Measurements from ENCODE around the gene RPL37A.
"Not testable (repeated sequence)": the region's sequence is repeated elsewhere in the genome, so short reads cannot be mapped to it uniquely, and the experiment has no call there.

The RPL37A gene

GRCh38 chr2:216518566-216519119, 20.0 kb downstream of the RPL37A start:
- H3K4me3 ChIP-seq (ENCODE audit: low read length); H3K9me3 ChIP-seq (ENCODE audit: insufficient read depth, low read depth, low read length); H3K27me3 ChIP-seq (ENCODE audit: insufficient read depth, low read length); H3K9ac ChIP-seq (ENCODE audit: low read depth, low read length); H3K27ac ChIP-seq (ENCODE audit: low read depth, low read length); H3K4me1 ChIP-seq (ENCODE audit: insufficient read depth, low read length): not testable (repeated sequence)
- 92% methylated on average over 8 of the region's 9 CpGs for WGBS
- peaks cover 14% of the 10 kb centered on the region; the same call in 1 of the 2 replicates for H3K36me3 ChIP-seq (ENCODE audit: insufficient read depth, low read length)

DNA sequence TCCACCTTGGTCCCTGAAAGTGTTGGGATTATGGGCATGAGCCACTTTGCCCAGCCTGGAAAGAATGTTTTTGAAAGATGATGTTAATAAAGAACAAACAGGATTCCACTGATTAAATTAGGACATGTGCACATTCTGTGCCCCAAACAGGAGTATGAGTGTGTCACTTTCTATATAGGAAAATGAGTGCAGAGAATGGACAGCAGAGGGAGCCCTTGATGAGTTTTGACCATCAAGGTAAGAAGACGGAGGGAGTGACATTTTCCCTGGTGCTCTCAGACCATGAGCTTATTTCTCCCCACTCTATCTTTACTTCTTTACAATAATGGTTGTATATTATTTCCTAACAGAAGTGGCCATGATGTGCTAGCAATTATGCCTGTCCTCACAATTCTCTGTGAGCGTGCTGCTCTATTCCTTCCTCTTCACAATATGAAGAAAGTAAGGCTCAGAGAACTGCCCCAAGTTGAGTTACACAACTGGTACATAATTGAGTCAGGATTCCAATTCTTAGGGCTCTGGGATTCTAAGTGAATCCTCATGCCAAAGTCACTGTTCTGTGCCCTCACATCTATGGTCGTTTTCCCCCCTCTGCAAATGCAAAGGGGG, 20.6 kb downstream of the RPL37A start:
- 56% methylated on average over 2 of the region's 3 CpGs for WGBS
- H3K36me3 ChIP-seq (ENCODE audit: insufficient read depth, low read length) = peaks cover 14% of the 10 kb centered on the region; the same call in 1 of the 2 replicates
- no peak overlapping the region for H3K27ac ChIP-seq (ENCODE audit: low read depth, low read length)
- no peaks in the 10 kb centered on the region for H3K9me3 ChIP-seq (ENCODE audit: insufficient read depth, low read depth, low read length)
- H3K27me3 ChIP-seq (ENCODE audit: insufficient read depth, low read length) = no peaks in the 10 kb centered on the region
- H3K9ac ChIP-seq (ENCODE audit: low read depth, low read length) = no peak overlapping the region
- no peaks in the 10 kb centered on the region for H3K4me1 ChIP-seq (ENCODE audit: insufficient read depth, low read length)
- no peak overlapping the region for H3K4me3 ChIP-seq (ENCODE audit: low read length)

GRCh38 chr2:216520112-216520511, 21.5 kb downstream of the RPL37A start:
- Histone ChIP-seq H3K4me1 (ENCODE audit: insufficient read depth, low read length) (no peaks in the 10 kb centered on the region), H3K9ac (ENCODE audit: low read depth, low read length) (no peak overlapping the region), H3K36me3 (ENCODE audit: insufficient read depth, low read length) (peaks cover 14% of the 10 kb centered on the region; the same call in 1 of the 2 replicates), H3K27me3 (ENCODE audit: insufficient read depth, low read length) (no peaks in the 10 kb centered on the region), H3K9me3 (ENCODE audit: insufficient read depth, low read depth, low read length) (no peaks in the 10 kb centered on the region), H3K27ac (ENCODE audit: low read depth, low read length) (no peak overlapping the region), H3K4me3 (ENCODE audit: low read length) (no peak overlapping the region)
- WGBS = 92% methylated on average over 4 of the region's 4 CpGs

GRCh38 chr2:216522892-216523502, 24.4 kb downstream of the RPL37A start:
- Histone ChIP-seq H3K9ac (ENCODE audit: low read depth, low read length) (no peak overlapping the region), H3K36me3 (ENCODE audit: insufficient read depth, low read length) (peaks cover 14% of the 10 kb centered on the region; the same call in 1 of the 2 replicates), H3K4me3 (ENCODE audit: low read length) (no peak overlapping the region), H3K27me3 (ENCODE audit: insufficient read depth, low read length) (no peaks in the 10 kb centered on the region), H3K27ac (ENCODE audit: low read depth, low read length) (no peak overlapping the region), H3K4me1 (ENCODE audit: insufficient read depth, low read length) (no peaks in the 10 kb centered on the region), H3K9me3 (ENCODE audit: insufficient read depth, low read depth, low read length) (no peaks in the 10 kb centered on the region)
- 95% methylated on average over 1 of the region's 1 CpG for WGBS

DNA sequence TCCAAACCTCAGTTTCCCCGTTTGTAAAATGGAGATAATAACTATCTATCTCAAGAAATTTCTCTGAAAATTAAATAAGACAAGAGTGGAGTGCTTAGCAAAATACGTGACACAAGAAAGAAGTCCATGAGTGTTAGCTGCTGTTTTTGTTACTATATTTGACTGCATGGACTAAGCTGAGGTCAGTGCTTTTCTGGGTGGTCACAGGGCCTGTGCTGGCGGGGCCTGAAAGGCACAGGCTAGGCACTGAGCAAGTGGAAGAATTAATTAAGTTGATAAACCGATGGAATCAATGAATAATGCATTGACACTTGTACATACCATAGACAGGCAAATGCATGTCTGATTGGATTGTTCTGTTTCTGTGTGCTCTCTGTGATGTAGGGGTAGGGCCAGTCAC, 27.3 kb downstream of the RPL37A start:
- Histone ChIP-seq H3K4me3 (ENCODE audit: low read length) (no peak overlapping the region), H3K27me3 (ENCODE audit: insufficient read depth, low read length) (no peaks in the 10 kb centered on the region), H3K4me1 (ENCODE audit: insufficient read depth, low read length) (no peaks in the 10 kb centered on the region), H3K9ac (ENCODE audit: low read depth, low read length) (no peak overlapping the region), H3K27ac (ENCODE audit: low read depth, low read length) (no peak overlapping the region), H3K9me3 (ENCODE audit: insufficient read depth, low read depth, low read length) (no peaks in the 10 kb centered on the region), H3K36me3 (ENCODE audit: insufficient read depth, low read length) (peaks cover 7% of the 10 kb centered on the region; the same call in 1 of the 2 replicates)
- WGBS = 96% methylated on average over 3 of the region's 4 CpGs

DNA sequence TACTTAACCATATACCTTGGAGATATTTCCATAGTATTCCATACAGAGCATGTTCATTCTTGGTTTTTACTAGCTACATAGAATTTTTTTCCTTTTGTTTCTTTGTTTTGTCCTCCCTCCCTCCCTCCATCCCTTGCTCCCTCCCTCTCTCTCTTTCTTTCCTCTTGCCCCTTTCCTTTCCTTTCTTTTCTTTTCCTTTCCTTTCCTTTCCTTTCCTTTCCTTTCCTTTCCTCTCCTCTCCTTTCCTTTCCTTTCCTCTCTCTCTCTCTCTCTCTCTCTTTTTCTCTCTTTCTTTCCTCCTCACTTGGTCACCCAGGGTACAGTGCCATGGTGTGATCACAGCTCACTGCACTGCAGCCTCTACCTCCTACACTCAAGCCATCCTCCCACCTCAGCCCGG, 28.3 kb downstream of the RPL37A start:
- no peak overlapping the region for H3K9ac ChIP-seq (ENCODE audit: low read depth, low read length)
- H3K4me1 ChIP-seq (ENCODE audit: insufficient read depth, low read length) = 0 out of 2 replicates have a peak, but pooled peaks cover under 1% of the 10 kb centered on the region
- no peaks in the 10 kb centered on the region for H3K27me3 ChIP-seq (ENCODE audit: insufficient read depth, low read length)
- H3K4me3 ChIP-seq (ENCODE audit: low read length) = no peak overlapping the region
- H3K27ac ChIP-seq (ENCODE audit: low read depth, low read length) = no peak overlapping the region
- WGBS = 95% methylated on average over 1 of the region's 1 CpG
- H3K36me3 ChIP-seq (ENCODE audit: insufficient read depth, low read length) = no peaks in the 10 kb centered on the region
- no peaks in the 10 kb centered on the region for H3K9me3 ChIP-seq (ENCODE audit: insufficient read depth, low read depth, low read length)

GRCh38 chr2:216527600-216527999, 29.0 kb downstream of the RPL37A start:
- no peak overlapping the region for H3K4me3 ChIP-seq (ENCODE audit: low read length)
- H3K36me3 ChIP-seq (ENCODE audit: insufficient read depth, low read length) = no peaks in the 10 kb centered on the region
- no peaks in the 10 kb centered on the region for H3K9me3 ChIP-seq (ENCODE audit: insufficient read depth, low read depth, low read length)
- H3K27ac ChIP-seq (ENCODE audit: low read depth, low read length) = no peak overlapping the region
- 0 out of 2 replicates have a peak, but pooled peaks cover 3% of the 10 kb centered on the region for H3K4me1 ChIP-seq (ENCODE audit: insufficient read depth, low read length)
- WGBS = 100% methylated on average over 1 of the region's 1 CpG
- no peaks in the 10 kb centered on the region for H3K27me3 ChIP-seq (ENCODE audit: insufficient read depth, low read length)
- H3K9ac ChIP-seq (ENCODE audit: low read depth, low read length) = no peak overlapping the region

DNA sequence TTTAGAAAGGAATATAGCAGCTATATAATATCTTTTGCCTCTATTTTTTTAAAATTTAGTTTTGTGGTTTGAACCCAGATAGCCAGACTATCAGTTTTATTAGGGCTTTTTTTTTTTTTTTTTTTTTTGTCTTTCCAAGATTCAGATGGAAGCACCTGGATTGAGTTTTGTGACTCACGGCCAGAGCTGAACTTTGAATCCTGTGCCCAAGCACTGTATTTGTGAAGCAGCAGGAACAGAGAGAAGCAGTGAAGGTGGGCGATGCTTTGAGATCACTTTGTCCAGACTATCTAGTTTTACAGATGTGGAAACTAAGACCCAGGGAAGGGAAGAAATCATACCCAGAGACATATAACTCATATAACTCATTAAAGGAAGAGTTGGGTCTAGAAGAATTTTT, 33.9 kb downstream of the RPL37A start:
- Histone ChIP-seq H3K9ac (ENCODE audit: low read depth, low read length) (no peak overlapping the region), H3K4me1 (ENCODE audit: insufficient read depth, low read length) (peaks cover 9% of the 10 kb centered on the region), H3K27me3 (ENCODE audit: insufficient read depth, low read length) (no peaks in the 10 kb centered on the region), H3K4me3 (ENCODE audit: low read length) (no peak overlapping the region), H3K27ac (ENCODE audit: low read depth, low read length) (no peak overlapping the region), H3K36me3 (ENCODE audit: insufficient read depth, low read length) (no peaks in the 10 kb centered on the region), H3K9me3 (ENCODE audit: insufficient read depth, low read depth, low read length) (no peaks in the 10 kb centered on the region)
- WGBS = 85% methylated on average over 2 of the region's 2 CpGs

DNA sequence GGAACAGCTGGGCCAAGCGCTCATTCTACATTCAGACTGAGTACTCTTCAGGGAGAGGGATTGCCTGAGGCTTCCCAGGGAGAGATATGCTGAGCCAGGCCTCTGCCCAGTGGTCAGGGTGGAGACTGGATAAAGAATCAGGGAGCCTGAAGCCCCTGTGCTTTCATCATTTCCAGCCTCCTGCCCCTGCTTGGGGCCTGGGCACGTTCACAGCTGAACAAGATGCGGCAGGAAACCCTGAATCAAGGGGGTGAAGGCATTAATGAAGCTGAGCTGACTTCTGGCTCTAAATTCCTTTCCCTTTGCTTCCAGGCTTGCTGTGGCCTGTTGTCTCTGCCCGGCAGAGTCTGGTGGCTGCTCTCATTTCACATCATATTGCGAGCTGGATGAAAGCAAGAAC, 35.0 kb downstream of the RPL37A start:
- no peaks in the 10 kb centered on the region for H3K27me3 ChIP-seq (ENCODE audit: insufficient read depth, low read length)
- 85% methylated on average over 5 of the region's 5 CpGs for whole genome bisulfite sequencing
- H3K9me3 ChIP-seq (ENCODE audit: insufficient read depth, low read depth, low read length) = no peaks in the 10 kb centered on the region
- no peak overlapping the region for H3K4me3 ChIP-seq (ENCODE audit: low read length)
- H3K27ac ChIP-seq (ENCODE audit: low read depth, low read length) = no peak overlapping the region
- no peaks in the 10 kb centered on the region for H3K36me3 ChIP-seq (ENCODE audit: insufficient read depth, low read length)
- H3K4me1 ChIP-seq (ENCODE audit: insufficient read depth, low read length) = peaks cover 9% of the 10 kb centered on the region
- H3K9ac ChIP-seq (ENCODE audit: low read depth, low read length) = no peak overlapping the region

- H3K4me1 ChIP-seq (ENCODE audit: insufficient read depth, low read length) = peaks cover 9% of the 10 kb centered on the region
- no peaks in the 10 kb centered on the region for H3K9me3 ChIP-seq (ENCODE audit: insufficient read depth, low read depth, low read length)
- H3K9ac ChIP-seq (ENCODE audit: low read depth, low read length) = no peak overlapping the region
- no peaks in the 10 kb centered on the region for H3K36me3 ChIP-seq (ENCODE audit: insufficient read depth, low read length)
- H3K4me3 ChIP-seq (ENCODE audit: low read length) = no peak overlapping the region
- 85% methylated on average over 1 of the region's 1 CpG for WGBS
- no peaks in the 10 kb centered on the region for H3K27me3 ChIP-seq (ENCODE audit: insufficient read depth, low read length)
- H3K27ac ChIP-seq (ENCODE audit: low read depth, low read length) = no peak overlapping the region
Observed at GRCh38 chr2:216534809-216535208, 36.2 kb downstream of the RPL37A start.

- H3K36me3 ChIP-seq (ENCODE audit: insufficient read depth, low read length) = no peaks in the 10 kb centered on the region
- H3K4me3 ChIP-seq (ENCODE audit: low read length) = no peak overlapping the region
- H3K27ac ChIP-seq (ENCODE audit: low read depth, low read length) = no peak overlapping the region
- H3K27me3 ChIP-seq (ENCODE audit: insufficient read depth, low read length) = no peaks in the 10 kb centered on the region
- H3K9ac ChIP-seq (ENCODE audit: low read depth, low read length) = peak overlapping the region; percentile 23; the same call in 1 of the 2 replicates
- H3K9me3 ChIP-seq (ENCODE audit: insufficient read depth, low read depth, low read length) = no peaks in the 10 kb centered on the region
- H3K4me1 ChIP-seq (ENCODE audit: insufficient read depth, low read length) = peaks cover 9% of the 10 kb centered on the region
- WGBS = 80% methylated on average over 10 of the region's 10 CpGs
Observed at GRCh38 chr2:216535454-216535995, 36.9 kb downstream of the RPL37A start.
